ENCODE data around the gene ANO6.

Gene ANO6

DNA sequence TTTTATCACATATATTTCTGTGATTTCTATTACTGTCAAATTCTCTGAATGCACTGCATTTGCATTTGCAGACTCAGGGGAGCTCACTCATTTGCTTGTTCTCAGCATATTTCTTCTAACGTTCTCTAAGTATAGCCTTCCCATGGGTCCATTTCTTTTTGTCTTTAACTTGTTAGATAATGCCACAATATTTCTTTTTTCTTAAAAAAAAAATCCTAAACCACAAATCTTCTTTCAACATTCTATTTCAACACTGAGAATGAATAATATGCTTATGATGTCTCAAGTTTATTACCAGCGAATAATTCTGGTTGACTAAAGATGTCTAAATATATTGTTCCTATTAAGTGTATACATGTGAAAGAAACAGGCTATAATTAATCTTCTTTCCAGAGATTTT lies 200.2 kb downstream of the ANO6 start:
- DNase-seq: no peak

DNA sequence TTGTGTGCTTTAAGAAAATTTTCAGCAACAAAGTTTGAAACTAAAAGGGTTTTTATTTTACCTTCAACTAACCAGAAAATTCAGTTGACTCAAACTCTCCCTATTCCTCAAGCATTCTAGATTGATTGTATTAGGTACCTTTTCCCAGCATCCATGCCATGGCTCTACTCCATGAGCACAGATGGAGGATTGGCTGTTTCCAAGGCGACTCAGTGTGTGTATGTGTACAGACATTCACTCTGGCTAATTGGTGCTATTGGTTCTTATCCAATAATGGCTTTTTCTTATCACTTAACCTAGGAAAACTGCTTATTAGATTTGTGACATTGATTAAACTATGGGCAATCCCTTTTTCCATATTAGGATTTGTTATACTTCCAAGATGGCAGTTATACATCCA lies 202.6 kb downstream of the ANO6 start:
- DNase-seq: no peak

GRCh38 chr12:45419317-45419814 lies 203.5 kb downstream of the ANO6 start:
- no peak for DNase-seq

DNA sequence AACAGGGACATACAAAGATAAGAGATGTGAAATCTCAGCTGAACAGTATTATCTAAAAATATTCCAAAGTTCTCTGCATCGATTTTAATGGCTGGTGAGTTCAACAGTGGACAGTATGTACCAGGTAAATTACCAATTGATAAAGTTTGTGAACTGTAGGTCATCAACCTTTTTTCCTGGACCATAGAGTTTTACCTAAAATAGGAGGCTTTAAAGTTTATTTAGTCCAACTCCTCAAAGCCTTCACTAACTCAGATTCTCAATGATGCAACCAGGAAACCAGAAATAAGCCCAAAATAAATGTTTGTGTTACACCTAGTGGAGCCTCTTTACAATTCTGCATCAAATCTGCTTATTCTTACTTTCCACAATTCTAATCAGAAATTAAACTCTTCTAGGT lies 205.8 kb downstream of the ANO6 start:
- DNase-seq: no peak

DNA sequence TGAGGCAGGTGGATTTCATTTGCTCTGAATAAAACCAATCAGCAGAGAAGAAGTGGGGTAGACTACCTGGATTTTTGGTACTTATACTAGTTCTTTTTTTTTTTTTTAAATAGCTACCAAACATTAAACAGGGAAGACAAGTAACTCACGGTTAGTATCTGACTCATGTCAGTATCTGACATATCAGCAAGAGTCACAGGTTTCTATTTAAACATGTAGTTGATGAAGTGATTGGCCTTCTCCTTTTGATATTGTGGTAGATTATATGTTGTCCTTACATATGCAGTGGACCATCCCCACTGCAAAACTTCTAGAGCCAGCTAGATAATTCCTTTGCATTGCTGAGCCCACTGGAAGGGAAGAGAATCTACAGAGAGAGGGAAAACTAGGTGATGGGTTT lies 208.0 kb downstream of the ANO6 start:
- no peak for DNase-seq

DNA sequence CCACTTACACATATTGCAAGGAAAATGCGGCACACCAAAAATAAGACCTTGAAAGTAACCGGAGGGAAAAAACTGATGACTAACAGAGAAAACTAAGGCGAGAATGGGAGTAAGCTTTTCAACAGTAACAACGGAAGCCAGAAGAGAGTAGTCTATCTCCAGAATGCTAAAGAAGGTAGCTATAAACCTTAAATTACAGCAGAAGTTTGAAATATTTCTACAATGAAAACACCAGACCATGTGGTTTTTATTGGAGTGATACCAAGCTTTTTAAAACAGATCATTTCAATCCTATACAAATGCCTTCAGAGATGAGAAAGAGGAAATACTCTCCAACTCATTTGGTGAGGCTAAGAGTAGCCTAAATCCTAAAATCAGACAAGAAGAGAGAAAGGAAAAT lies 209.5 kb downstream of the ANO6 start:
- DNase-seq: no peak

GRCh38 chr12:45426294-45426693 lies 210.4 kb downstream of the ANO6 start:
- no peak for DNase-seq

DNA sequence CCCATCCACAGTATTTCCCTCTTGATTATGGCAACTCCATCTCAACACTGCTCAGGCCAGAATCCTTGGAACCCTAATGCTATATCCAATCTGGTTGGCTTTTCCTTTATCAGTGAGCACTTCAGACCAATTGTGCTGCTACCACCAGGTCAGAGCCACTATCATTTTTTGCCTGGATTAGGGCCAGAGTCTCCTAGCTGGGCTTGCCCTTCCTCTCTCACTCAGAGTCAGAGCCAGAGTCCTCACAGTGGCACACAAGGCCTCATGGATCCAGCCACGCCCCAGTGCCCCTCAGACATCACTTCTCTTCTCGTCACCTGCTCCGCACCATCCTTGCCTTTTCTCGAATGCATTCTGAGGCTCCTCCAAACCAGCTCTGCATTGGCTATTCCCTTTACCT lies 211.1 kb downstream of the ANO6 start:
- DNase-seq: no peak

DNA sequence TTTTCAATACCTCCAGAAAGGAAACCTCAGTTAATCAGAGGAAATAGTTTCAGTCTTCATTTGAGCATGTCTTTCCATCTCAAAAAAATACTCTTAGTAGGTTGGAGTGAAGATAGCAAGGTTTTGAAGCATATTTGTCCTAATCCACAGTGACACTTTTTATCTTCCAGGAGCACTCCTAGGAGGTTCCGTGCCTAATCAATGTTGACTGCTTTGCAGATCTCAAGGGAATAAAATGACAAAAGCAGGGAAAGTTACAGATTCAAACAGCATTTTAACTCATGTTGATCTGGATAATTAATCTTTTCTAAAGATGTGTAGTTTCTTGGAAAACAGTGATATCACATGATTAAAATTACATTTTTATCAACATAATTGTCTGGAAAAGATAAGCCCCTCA lies 213.9 kb downstream of the ANO6 start:
- no peak for DNase-seq

- DNase-seq: no peak
These were observed 215.2 kb downstream of the ANO6 start for GRCh38 chr12:45431126-45431525.

- no peak for DNase-seq
These were observed 216.8 kb downstream of the ANO6 start for GRCh38 chr12:45432710-45433109.

- no peak for DNase-seq
These were observed 217.6 kb downstream of the ANO6 start for GRCh38 chr12:45433441-45433868.

DNA sequence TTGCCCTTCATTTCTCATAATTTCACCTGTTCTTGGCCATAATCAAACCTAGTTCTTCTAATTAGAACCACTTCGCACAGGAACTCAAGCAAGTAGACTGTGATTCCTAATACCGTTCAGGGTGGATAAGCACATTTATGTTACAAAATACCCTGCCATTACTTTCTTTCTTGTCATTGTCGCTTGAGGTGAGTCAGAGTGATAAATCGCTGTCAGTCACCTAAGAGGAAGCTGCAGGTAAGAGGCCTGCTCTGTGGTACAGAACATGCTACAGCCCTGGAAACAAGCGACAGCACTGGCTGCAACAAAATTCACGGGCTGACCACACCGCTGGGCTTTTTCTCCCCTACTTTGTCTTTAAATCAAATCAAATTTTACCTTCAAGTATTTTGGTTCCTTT lies 218.2 kb downstream of the ANO6 start:
- no peak for DNase-seq

DNA sequence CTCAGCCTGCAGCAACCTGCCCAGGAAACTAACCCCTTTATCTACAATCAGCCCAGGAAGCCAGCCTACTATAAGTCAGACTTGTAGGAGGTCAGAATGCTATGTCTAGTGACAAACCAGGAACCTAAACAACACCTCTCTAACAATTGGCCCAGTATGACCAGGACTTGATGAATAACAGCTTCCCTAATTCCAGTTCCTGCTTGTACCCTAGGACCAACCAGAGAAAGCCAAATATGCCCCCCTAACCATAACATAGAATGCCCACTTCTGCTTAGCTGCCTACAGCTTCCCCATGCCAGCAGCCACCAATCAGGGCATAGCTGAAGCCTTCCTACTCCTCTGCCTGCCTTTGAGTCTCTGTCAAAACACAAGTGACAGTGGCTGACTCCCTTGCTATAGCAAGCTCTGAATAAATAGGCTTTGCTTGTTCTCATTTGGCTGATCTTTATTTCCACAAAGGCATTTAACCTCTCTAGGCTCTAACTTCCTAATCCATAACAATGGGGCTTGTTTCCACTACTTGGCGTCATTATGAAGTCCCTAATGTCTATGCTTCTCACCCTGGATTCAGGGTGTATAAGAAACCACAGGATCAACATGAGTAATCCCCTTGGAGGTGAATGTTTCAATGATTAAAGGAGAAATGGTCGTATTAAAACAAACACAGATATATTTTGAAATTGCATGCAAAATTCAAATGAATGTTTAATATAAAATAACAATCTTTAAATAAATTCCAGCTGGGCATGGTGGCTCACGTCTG lies 220.2 kb downstream of the ANO6 start:
- DNase-seq: no peak

DNA sequence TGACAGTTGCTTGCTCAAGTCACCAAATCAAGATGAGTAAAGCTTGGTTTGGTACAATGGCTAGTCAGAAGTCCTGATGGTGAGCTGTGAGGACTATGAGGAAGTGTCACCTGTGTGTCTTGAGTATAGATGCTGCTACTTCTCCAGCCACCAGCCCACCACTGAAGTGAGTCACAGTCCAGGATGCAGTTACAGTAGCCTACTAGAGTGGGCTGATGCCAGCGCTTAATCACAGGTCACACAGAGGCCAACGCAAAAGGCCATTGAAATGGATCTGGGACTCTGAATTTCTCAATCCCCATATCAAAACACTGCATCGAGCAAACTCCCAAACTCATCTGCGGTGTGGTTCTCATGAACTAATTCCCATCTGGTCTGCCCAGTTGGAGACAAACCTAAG lies 223.1 kb downstream of the ANO6 start:
- no peak for DNase-seq

GRCh38 chr12:45446013-45446412 lies 230.1 kb downstream of the ANO6 start:
- no peak for DNase-seq

GRCh38 chr12:45458238-45458637 lies 242.3 kb downstream of the ANO6 start:
- DNase-seq: no peak

GRCh38 chr12:45458854-45459807 lies 243.2 kb downstream of the ANO6 start:
- no peak for DNase-seq

- DNase-seq: no peak
These were observed 246.6 kb downstream of the ANO6 start for GRCh38 chr12:45462506-45462905.

- no peak for DNase-seq
These were observed 248.8 kb downstream of the ANO6 start for GRCh38 chr12:45464699-45465098.

DNA sequence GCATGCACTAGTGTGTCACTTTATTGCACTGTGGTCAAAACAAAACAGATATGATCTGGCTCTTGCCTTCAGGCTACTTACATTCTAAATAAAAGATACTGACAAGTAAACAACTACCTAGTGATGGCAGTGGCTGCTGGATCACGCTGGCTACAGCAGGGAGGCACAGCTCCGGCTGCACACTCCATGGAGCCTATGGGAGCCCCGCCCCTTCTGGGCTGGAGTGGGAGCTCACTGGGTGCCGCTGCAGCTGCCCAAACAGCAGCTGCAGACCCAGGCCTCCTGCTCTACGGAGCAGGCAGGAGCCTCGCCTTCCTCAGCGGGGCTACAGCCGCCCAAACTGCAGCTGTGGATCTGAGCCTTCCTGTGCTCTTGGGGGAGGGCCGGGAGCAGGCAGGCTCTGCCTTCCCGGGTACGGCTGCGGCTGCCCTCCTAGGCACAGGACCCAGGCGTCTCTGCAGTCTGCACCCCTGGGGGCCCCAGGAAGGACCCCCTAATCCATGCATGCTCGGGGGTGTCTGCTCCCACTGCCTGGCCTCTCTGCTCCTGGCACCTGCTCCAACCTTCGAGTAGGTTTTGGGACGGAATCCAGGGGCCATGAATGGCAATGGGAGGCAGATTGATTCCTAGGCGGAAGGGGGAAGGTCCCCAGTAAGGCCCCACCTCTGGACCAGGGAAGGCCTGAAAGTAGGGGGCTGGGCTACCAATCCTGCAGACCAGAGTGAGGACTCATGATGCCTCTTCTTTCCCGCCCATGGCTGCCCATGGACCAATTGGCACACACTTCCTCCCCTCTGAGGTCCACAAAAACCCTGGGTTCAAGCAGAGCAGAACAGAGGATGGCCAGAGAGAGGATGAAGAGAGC lies 253.1 kb downstream of the ANO6 start:
- no peak for DNase-seq

GRCh38 chr12:45469902-45470301 lies 254.0 kb downstream of the ANO6 start:
- no peak for DNase-seq

DNA sequence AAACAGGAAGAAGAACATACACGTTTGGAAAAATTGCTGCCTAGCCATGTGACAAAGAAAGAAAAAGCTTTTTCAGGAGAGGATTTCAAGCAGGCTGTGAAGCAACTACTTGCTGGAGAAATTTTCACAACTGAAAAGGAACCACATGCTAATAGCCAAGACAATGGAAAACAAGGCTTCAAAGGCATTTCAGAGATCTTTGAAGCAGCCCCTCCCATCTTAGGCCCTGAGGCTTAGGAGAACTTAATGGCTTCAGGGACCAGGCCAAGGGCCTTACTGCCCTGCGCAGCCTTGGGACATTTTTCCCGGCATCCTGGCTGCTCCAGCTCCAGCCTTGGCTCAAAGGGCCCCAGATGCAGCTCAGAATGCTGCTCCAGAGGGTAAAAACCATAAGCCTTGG lies 257.7 kb downstream of the ANO6 start:
- DNase-seq: no peak

Measured in right forelimb (tissue), 1 donor.